ENCODE results near the gene GRIA1. TPM values are rescaled to one million over a fixed set of nuclear protein-coding genes. Genes with fewer than 3 reads are reported as not detected.

Gene GRIA1
- total and polyA plus RNA-seq, 2 of the 13 experiments (the other 11 are each of a cell fraction or from before 2014, with no cell fraction given): not detected

GRCh38 chr5:153520952-153521351 lies 30.5 kb downstream of the GRIA1 start (continued):
- TF ChIP-seq ZNF609 (CRISPR knock-in tag; IDR thresholded peaks at IDR 0.05; ENCODE audit: borderline replicate concordance): no peak
- no peak for TF ChIP-seq SNRNP70 (IDR thresholded peaks at IDR 0.05; ENCODE audit: low read depth, low read length)
- TF ChIP-seq ARNT2 (CRISPR knock-in tag; IDR thresholded peaks at IDR 0.05; ENCODE audit: low read depth): no peak
- no peak for TF ChIP-seq NFIC (IDR thresholded peaks at IDR 0.05; ENCODE audit: low read length)
- no peak for TF ChIP-seq NFATC3 (CRISPR knock-in tag; IDR thresholded peaks at IDR 0.05)
- no peak for TF ChIP-seq ZBTB1 (CRISPR knock-in tag; IDR thresholded peaks at IDR 0.05; ENCODE audit: borderline replicate concordance)
- TF ChIP-seq BCLAF1 (IDR thresholded peaks at IDR 0.05): no peak
